Umbilical cord (tissue), 2 donors: ENCODE measurements around the gene WDFY3. TPM values are rescaled to one million over a fixed set of nuclear protein-coding genes. Genes with fewer than 3 reads are reported as not detected.
A peak's percentile ranks its signal among the peaks of the same experiment; 100 is the strongest.
"Not testable (repeated sequence)": the region's sequence is repeated elsewhere in the genome, so short reads cannot be mapped to it uniquely, and the experiment has no call there.

Source experiments
- DNase-seq: peaks from one replicate; pipeline ENCODE4 v3.0.0-alpha.2; 2015; ENCODE audit warnings: low spot score
- total RNA-seq: library from RNA; depleted of rRNA; stranded (reverse); fragments of >200 nt; gene quantifications from one replicate; pipeline ENCODE4 v1.2.3, GENCODE V29; 2014; ENCODE audit warnings: low replicate concordance; ENCODE audit not compliant: insufficient read depth

WDFY3 gene
- total RNA-seq, 1 donor from 2014 or later = 74.9 TPM

GRCh38 chr4:84722720-84723119 lies 243.8 kb downstream of the WDFY3 start:
- DNase-seq = no peak

GRCh38 chr4:84719115-84719514 lies 247.4 kb downstream of the WDFY3 start:
- DNase-seq = no peak

- peak; percentile 74 for DNase-seq
These were observed 247.8 kb downstream of the WDFY3 start for GRCh38 chr4:84718699-84719098.

GRCh38 chr4:84710548-84710947 lies 255.9 kb downstream of the WDFY3 start:
- DNase-seq = no peak

GRCh38 chr4:84708406-84709135 lies 257.9 kb downstream of the WDFY3 start:
- no peak for DNase-seq

GRCh38 chr4:84706286-84706685 lies 260.2 kb downstream of the WDFY3 start:
- no peak for DNase-seq

- DNase-seq = no peak
These were observed 267.4 kb downstream of the WDFY3 start for GRCh38 chr4:84699001-84699671.

- no peak for DNase-seq
These were observed 268.8 kb downstream of the WDFY3 start for GRCh38 chr4:84697615-84698201.

GRCh38 chr4:84697159-84697558 lies 269.3 kb downstream of the WDFY3 start:
- DNase-seq = peak; percentile 15

- no peak for DNase-seq
These were observed 274.7 kb downstream of the WDFY3 start for GRCh38 chr4:84691800-84692199.

GRCh38 chr4:84691170-84691691 lies 275.3 kb downstream of the WDFY3 start:
- DNase-seq = peak; percentile 62

GRCh38 chr4:84690481-84690880 lies 276.0 kb downstream of the WDFY3 start:
- DNase-seq = no peak

GRCh38 chr4:84689197-84689596 lies 277.3 kb downstream of the WDFY3 start:
- peak; percentile 12 for DNase-seq

- DNase-seq = no peak
These were observed 277.9 kb downstream of the WDFY3 start for GRCh38 chr4:84688605-84689004.

- no peak for DNase-seq
These were observed 281.4 kb downstream of the WDFY3 start for GRCh38 chr4:84685105-84685504.

GRCh38 chr4:84684361-84684760 lies 282.1 kb downstream of the WDFY3 start:
- no peak for DNase-seq

- no peak for DNase-seq
These were observed 283.2 kb downstream of the WDFY3 start for GRCh38 chr4:84683064-84683850.

- not testable (repeated sequence) for DNase-seq
These were observed 283.8 kb downstream of the WDFY3 start for GRCh38 chr4:84682661-84683060.

GRCh38 chr4:84681486-84682274 lies 284.8 kb downstream of the WDFY3 start:
- DNase-seq = peak; percentile 72

GRCh38 chr4:84680956-84681355 lies 285.5 kb downstream of the WDFY3 start:
- no peak for DNase-seq
